ENCODE data around the gene COBLL1.

COBLL1 gene

GRCh38 chr2:164823126-164823525 is 18.5 kb downstream of the COBLL1 start:
- no peak for DNase-seq (ENCODE audit: extremely low read depth in 1 of 2, low read depth in 1 of 2)

GRCh38 chr2:164821338-164821737 is 20.3 kb downstream of the COBLL1 start:
- DNase-seq (ENCODE audit: extremely low read depth in 1 of 2, low read depth in 1 of 2): no peak

- DNase-seq (ENCODE audit: extremely low read depth in 1 of 2, low read depth in 1 of 2): no peak
These were observed 23.2 kb downstream of the COBLL1 start for GRCh38 chr2:164818149-164819136.

- DNase-seq (ENCODE audit: extremely low read depth in 1 of 2, low read depth in 1 of 2): no peak
These were observed 24.7 kb downstream of the COBLL1 start for GRCh38 chr2:164816900-164817299.

- DNase-seq (ENCODE audit: extremely low read depth in 1 of 2, low read depth in 1 of 2): no peak
These were observed 25.6 kb downstream of the COBLL1 start for GRCh38 chr2:164816046-164816445.

- DNase-seq (ENCODE audit: extremely low read depth in 1 of 2, low read depth in 1 of 2): no peak
These were observed 26.4 kb downstream of the COBLL1 start for GRCh38 chr2:164815071-164815793.

GRCh38 chr2:164813535-164813934 is 28.1 kb downstream of the COBLL1 start:
- DNase-seq (ENCODE audit: extremely low read depth in 1 of 2, low read depth in 1 of 2): no peak

- no peak for DNase-seq (ENCODE audit: extremely low read depth in 1 of 2, low read depth in 1 of 2)
These were observed 29.2 kb downstream of the COBLL1 start for GRCh38 chr2:164812378-164812777.

- DNase-seq (ENCODE audit: extremely low read depth in 1 of 2, low read depth in 1 of 2): no peak
These were observed 29.8 kb downstream of the COBLL1 start for GRCh38 chr2:164811819-164812218.

- no peak for DNase-seq (ENCODE audit: extremely low read depth in 1 of 2, low read depth in 1 of 2)
These were observed 30.8 kb downstream of the COBLL1 start for GRCh38 chr2:164810843-164811242.

GRCh38 chr2:164808776-164809175 is 32.8 kb downstream of the COBLL1 start:
- no peak for DNase-seq (ENCODE audit: extremely low read depth in 1 of 2, low read depth in 1 of 2)

GRCh38 chr2:164803776-164804466 is 37.7 kb downstream of the COBLL1 start:
- DNase-seq (ENCODE audit: extremely low read depth in 1 of 2, low read depth in 1 of 2): no peak

GRCh38 chr2:164802095-164802707 is 39.4 kb downstream of the COBLL1 start:
- DNase-seq (ENCODE audit: extremely low read depth in 1 of 2, low read depth in 1 of 2): no peak

- no peak for DNase-seq (ENCODE audit: extremely low read depth in 1 of 2, low read depth in 1 of 2)
These were observed 41.1 kb downstream of the COBLL1 start for GRCh38 chr2:164800572-164800971.

- no peak for DNase-seq (ENCODE audit: extremely low read depth in 1 of 2, low read depth in 1 of 2)
These were observed 44.0 kb downstream of the COBLL1 start for GRCh38 chr2:164797627-164798026.

GRCh38 chr2:164796999-164797398 is 44.6 kb downstream of the COBLL1 start:
- DNase-seq (ENCODE audit: extremely low read depth in 1 of 2, low read depth in 1 of 2): no peak

- DNase-seq (ENCODE audit: extremely low read depth in 1 of 2, low read depth in 1 of 2): no peak
These were observed 47.0 kb downstream of the COBLL1 start for GRCh38 chr2:164794432-164795231.

- no peak for DNase-seq (ENCODE audit: extremely low read depth in 1 of 2, low read depth in 1 of 2)
These were observed 47.6 kb downstream of the COBLL1 start for GRCh38 chr2:164794016-164794415.

GRCh38 chr2:164793529-164793928 is 48.1 kb downstream of the COBLL1 start:
- no peak for DNase-seq (ENCODE audit: extremely low read depth in 1 of 2, low read depth in 1 of 2)

Measured in activated CD8-positive, alpha-beta memory T cell treated with anti-CD3 and anti-CD28 coated beads for 1 hour (primary cell).